Subcutaneous adipose tissue (tissue), 4 donors: ENCODE data around the gene APPL1. TPM values are rescaled to one million over a fixed set of nuclear protein-coding genes. Genes with fewer than 3 reads are reported as not detected.

Experiments
- total RNA-seq, 4 donors: library from RNA; depleted of rRNA; stranded (reverse); fragments of >200 nt; gene quantifications; one replicate each; pipeline ENCODE4 v1.1.0, GENCODE V29; 2016
- TF ChIP-seq, protein P1 (sequence below): fragments of 450-650 bp; IDR thresholded peaks from one replicate; pipeline ENCODE4 v1.5.1; 2016; ENCODE audit warnings: low read depth, mild to moderate bottlenecking, control low read depth, antibody characterized with exemption, moderate library complexity

Gene APPL1, protein sequence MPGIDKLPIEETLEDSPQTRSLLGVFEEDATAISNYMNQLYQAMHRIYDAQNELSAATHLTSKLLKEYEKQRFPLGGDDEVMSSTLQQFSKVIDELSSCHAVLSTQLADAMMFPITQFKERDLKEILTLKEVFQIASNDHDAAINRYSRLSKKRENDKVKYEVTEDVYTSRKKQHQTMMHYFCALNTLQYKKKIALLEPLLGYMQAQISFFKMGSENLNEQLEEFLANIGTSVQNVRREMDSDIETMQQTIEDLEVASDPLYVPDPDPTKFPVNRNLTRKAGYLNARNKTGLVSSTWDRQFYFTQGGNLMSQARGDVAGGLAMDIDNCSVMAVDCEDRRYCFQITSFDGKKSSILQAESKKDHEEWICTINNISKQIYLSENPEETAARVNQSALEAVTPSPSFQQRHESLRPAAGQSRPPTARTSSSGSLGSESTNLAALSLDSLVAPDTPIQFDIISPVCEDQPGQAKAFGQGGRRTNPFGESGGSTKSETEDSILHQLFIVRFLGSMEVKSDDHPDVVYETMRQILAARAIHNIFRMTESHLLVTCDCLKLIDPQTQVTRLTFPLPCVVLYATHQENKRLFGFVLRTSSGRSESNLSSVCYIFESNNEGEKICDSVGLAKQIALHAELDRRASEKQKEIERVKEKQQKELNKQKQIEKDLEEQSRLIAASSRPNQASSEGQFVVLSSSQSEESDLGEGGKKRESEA
- total RNA-seq = 10 to 100 TPM; 35.2 to 50.5 (median 47.5) TPM

DNA sequence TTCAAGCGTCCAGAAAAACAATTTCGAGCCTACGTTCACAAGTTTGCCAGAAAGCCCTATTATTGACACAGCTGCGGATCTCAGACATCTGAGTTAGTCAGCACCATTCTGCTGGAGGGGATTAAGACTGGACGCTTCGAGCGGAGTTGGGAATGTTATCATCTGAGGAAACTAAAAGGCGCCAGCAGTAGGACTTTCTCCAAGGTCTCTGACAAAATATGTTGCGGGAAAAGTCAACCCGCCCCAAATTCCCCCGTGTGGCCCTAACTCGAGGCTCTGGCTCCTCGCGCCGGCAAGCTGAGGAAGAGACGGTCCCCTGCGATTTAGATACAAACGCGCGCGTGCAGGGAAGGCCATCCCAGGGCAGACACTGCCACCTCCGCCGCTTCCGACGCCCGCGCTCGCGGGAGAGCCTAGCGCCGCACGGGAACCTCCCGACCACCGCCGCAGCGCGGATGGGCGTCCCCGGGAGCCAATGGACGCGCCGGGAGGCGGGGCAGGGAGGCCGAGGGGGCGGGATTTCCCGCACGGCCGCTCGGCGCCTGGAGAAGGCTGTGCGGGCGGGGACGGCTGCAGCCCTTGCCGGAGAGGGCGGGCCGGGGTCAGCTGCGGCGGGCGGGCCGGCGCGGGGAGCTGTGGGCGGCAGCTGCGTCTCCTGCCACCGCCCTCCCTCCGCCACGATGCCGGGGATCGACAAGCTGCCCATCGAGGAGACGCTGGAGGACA, at the start of gene APPL1:
TSS of gene APPL1 (plus strand) at position 526 of the 726 bp plus-strand sequence. CDS start at position 681, 155 bp downstream.
- TF ChIP-seq, protein P1, sequence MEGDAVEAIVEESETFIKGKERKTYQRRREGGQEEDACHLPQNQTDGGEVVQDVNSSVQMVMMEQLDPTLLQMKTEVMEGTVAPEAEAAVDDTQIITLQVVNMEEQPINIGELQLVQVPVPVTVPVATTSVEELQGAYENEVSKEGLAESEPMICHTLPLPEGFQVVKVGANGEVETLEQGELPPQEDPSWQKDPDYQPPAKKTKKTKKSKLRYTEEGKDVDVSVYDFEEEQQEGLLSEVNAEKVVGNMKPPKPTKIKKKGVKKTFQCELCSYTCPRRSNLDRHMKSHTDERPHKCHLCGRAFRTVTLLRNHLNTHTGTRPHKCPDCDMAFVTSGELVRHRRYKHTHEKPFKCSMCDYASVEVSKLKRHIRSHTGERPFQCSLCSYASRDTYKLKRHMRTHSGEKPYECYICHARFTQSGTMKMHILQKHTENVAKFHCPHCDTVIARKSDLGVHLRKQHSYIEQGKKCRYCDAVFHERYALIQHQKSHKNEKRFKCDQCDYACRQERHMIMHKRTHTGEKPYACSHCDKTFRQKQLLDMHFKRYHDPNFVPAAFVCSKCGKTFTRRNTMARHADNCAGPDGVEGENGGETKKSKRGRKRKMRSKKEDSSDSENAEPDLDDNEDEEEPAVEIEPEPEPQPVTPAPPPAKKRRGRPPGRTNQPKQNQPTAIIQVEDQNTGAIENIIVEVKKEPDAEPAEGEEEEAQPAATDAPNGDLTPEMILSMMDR = no peak

DNA sequence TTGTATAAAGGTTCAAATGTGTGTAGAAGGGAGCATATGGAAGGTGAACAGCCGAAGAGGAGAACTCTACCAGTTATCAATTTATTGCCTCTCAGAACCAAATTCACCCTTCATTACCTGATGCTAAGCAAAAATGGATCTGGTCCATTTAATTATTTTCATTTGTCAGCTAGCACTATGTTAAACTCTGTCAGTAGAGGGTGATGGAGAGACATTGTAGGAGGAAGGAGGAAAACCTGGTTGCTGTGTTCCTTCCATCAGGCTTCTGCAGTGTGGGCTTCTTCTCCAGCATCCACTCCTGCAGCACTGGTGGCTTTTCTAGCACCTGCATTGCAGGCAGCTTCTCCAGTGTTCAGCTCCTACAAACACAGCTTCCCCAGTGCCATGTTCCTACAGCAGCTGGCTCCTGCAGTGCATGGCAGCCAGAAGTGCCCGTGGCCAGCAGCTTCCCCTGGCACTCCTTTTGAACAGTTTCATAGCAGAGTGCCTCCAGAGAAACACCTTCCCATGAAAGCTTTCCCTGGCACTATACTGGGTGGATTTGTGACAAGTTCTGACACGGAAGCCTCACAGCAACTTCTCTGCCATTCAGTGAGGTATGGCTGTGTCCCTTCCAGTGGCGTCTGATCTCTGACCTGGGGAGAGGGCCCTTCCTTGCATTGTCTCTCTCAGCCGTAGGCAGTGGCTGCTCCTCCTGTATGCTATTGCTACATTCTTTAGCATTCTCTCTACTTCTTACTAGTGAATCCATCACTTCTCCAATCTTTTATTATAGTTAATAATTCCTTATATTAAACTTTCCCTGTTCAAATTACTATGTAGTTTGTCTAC, 47.7 kb upstream of the APPL1 start:
- TF ChIP-seq, protein P1 = no peak

DNA sequence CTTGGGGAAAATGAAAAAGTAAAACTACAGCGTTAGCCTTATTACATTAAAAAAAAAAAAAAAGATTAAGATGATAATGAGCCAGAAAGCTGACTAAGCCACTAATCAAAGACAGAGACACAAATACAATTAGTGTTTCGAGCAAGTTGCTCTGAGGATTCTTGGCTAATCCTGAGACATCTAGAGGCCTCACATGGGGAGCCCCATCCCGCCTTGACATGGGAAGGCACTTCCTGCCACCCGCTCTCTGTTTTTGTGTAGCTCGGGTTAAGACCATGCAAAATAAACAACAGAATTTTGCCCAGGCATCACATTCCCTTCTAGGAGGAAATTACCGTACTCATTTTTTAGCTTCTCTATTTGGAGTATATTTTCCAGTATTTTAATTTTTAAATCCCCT, 43.0 kb upstream of the APPL1 start:
- TF ChIP-seq, protein P1 = no peak

DNA sequence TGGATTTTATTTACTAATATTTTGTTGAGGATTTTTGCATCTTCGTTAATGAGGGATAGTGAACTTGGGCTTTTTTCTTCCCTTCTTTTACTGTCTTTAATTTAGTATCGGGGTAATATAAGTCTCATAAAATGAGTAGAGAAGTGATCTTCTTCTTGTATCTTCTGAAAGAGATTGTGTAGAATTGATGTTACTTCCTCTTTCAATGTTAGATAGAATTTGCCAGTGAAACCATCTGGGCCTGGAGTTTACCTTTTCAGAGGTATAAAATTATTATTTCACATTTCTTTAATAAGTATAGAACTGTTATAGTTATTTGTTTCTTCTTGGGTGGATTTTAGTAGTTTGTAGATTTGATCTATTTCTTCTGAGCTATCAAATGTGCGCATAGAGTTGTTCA, 35.5 kb upstream of the APPL1 start:
- TF ChIP-seq, protein P1 = no peak

DNA sequence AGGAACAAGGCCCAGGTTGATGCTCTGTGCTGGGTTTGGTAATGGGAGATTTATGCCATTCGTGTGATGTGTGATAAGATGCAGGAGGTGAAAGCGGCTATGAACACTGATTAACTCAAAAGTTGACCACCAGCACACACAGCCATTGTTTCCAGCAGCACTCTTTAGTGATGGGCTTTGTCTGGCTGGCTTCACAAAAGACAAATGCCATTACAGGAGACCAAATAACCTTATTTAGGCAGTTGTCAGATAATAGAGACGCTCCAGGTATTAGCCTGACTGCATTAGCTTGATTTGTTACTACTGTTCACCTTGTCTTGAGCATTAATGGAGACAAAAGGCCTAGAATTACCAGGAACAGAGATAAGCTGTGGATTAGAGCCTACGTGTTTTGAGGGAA, 32.9 kb upstream of the APPL1 start:
- TF ChIP-seq, protein P1 = no peak

DNA sequence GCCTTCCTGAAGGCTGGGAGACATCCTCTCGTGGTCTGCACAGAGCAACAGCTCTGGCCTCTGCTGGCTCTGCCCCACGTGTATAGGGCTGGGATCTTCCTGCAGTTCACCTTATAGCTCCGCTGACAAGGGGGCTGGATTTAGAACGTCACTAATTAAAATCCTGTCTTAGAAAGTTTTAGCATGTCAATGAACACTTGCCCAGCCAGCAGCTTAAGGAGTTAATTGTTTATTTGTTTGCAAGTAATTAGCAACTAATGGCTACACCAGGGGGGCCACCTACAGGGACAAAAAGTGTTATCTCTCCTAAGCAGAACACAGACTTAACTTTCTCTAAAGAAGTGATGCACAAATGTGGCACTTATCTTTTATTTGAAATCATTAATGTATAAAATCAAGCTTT, 27.6 kb upstream of the APPL1 start, which contains the start of gene HESX1:
TSS of gene HESX1 (minus strand) at position 84 of the 403 bp plus-strand sequence. CDS start at position 24, 60 bp downstream.
- TF ChIP-seq, protein P1 = no peak
